GM19239 (cell line): ENCODE results near the gene NDST4.
"Not testable (repeated sequence)": the region's sequence is repeated elsewhere in the genome, so short reads cannot be mapped to it uniquely, and the experiment has no call there.

Experiments
- DNase-seq: peaks from one replicate; pipeline ENCODE4 v3.0.0; 2011; ENCODE audit warnings: low spot score; ENCODE audit not compliant: insufficient read length
- FAIRE-seq: peaks from 2 replicates; lab custom pipeline; 2011; peaks lifted over from hg19 to GRCh38; lab: Jason Lieb, UNC

NDST4 gene

DNA sequence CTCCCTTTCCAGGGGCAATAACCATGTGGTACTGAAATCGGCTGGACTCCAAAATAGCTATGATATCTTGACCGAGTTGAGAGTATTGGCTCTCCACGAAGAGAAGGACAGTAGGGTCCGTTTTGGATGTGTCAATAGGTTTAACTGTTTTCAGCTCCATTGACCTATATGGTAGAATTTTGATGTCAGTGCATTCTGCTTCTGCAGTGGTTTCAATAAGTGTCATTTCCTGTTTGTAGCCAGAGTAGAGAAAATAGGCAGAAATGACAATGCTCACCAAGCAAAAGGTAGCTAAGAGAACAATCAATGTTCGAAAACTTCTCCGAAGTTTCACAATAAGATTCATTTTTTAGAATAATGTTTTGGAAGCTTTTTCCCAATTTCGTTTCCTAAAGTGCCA is 36.7 kb downstream of the NDST4 start:
- no peak for FAIRE-seq
- DNase-seq, result no peak

DNA sequence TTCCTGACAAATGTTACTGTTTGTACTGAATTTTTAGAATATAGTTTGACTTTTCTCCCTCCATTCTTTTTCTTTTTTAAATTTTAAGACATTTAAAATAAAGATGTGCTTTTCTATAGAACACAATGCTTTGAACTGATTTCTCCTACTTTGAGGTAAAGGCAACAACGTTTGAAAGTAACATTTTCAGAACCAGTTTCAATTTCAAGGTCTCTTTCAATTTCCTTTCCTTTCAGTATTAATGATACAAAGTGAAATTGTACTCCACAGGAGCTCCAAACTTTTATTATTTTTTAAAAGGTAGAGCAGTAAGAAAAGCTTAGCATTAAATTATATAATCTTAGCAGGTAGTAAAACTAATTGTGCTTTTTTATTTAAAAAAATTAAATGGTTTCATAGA is 54.9 kb downstream of the NDST4 start:
- peak; percentile 28 for FAIRE-seq
- no peak for DNase-seq

GRCh38 chr4:115054836-115055235 is 58.6 kb downstream of the NDST4 start:
- DNase-seq, result no peak
- FAIRE-seq, result no peak

DNA sequence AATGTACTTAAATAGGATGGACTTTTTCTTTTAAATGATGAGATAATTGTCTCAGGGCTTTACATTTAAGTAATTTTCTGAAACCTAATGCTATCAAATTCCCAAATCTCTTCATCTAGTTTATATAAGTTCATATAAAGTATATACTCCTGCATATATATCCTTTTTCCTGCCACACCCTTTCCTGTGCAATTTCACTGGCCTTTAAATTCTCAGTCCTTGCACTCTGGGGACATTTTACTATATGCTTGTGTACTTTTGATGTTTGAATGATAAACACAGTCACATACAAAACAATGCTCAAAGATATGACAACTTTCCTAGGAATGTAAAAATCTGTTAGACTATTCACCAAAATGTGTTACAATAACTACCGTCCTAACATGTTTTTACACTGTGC is 60.1 kb downstream of the NDST4 start:
- FAIRE-seq (no peak), DNase-seq (no peak)

DNA sequence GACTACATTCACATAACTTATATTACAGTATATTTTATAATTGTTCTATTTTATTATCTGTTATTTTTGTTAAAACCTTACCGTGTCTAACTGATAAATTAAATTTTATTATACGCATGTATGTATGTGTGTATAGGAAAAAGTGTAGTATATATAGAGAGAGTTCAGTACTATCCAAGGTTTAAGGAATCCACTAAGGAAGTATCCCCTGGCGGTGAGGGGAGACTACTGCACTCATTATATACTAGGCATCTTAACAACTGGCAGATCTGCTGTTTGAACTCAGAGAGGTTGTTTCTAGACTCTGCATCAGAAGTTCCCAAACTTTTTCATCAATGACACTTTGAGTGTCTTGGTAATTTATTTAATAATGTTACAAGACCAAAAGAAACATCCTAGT is 70.9 kb downstream of the NDST4 start:
- DNase-seq (no peak), FAIRE-seq (no peak)

DNA sequence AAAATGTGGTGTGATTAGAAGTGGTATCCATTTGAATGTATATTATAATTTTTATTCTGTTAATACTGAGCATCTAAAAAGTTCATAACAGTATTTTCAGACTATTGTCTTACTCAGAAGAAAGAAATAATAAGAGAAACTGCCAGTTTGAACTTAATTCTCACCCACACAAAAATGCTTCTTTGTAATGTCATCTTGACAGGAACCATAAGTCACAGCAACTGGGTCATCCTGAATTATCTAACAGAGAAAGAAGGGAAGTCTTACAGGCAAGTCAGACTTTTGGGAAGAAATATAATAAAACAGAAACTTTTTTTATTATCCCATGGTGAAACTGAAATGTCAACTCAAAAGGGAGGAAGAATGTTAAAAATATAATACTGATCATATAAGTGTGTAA is 83.1 kb downstream of the NDST4 start:
- no peak for FAIRE-seq

DNA sequence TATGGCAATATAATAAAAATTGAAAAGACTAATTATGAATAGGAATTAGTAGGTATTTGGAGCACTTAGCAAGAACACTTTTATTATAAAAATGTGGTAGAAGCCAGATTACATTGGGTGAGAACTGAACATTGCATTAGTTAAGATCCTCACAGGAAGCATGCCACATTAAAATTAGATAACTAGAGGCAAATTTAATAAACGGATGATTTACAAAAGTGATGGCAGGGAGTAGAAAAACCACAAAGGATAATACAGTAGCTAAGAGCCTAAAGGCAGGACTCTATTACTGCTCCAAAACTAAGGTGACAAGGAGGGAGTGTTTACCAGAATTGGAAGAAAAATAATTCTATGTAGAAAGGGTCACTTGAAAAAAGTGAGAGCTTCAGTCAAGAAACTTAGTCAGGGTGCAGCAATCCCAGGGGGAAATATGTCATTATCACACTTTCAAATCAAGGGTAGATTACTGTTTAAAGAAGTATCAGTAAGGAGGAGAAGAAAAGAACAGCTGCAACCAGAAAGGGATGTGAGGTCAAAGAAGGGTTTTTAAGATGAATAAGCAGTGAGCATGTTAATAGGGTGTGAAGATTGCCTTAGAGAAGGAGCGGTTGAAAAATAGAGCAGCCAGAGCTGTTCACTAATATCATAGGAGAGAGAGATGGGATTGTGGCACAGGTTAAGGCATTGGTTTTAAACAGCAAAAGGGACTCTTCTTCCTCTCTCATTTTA is 84.6 kb downstream of the NDST4 start:
- no peak for DNase-seq
- FAIRE-seq, result no peak

More for the DNA sequence above, 83.1 kb downstream of the NDST4 start:
- DNase-seq, result no peak

DNA sequence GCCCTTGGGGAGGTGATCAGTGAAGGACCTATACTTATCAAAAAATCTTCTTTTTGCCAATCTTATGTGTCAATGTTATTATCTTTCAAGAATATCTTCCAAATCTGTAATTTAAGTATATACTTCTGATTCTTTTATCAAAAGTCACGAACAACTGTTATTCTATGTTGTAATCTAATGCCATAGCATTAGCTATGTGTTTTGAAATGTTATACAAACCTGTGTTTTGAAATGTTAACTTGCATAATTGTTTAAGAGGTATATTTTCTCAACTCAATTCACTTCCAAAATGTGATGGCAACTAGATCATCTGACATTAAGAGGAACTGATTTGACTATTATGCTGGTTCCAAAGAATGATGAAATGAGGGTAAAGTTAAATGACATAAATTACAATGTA is 113.5 kb downstream of the NDST4 start:
- FAIRE-seq (no peak), DNase-seq (no peak)

GRCh38 chr4:114998316-114998715 is 115.1 kb downstream of the NDST4 start:
- FAIRE-seq (no peak), DNase-seq (no peak)

DNA sequence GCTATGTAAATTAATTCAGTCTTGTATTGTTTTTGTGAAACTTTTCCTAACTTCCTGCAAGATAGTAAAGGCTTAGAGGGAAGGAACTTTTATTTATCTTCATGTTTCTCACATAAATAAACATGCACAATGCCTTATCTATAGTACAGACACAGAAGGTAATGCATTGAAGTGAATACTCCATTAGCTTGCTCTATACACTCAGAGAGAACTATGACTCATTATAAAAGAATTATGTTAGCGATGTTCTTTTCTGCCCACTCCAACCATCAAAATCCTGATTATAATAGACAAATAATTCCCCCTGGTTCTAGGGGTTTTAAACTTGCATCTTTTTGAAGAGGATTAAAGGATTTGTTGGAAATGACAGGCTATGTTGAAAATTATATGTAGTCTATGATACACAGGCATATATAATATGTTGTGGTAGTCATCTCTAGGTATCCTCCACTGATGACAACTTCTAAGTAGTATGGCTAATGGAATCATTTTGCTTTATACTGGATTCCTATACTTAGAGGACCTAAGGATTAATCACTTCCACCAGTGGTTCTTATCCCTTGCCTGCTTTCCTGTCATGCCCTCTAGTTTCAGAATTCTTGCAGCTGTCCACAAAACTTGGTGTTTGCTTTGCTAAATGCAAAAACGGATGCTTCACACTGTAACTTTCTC is 115.7 kb downstream of the NDST4 start:
- DNase-seq (no peak), FAIRE-seq (no peak)

- FAIRE-seq, result no peak
- DNase-seq, result no peak
Measured at GRCh38 chr4:114986133-114986532, 127.3 kb downstream of the NDST4 start.

DNA sequence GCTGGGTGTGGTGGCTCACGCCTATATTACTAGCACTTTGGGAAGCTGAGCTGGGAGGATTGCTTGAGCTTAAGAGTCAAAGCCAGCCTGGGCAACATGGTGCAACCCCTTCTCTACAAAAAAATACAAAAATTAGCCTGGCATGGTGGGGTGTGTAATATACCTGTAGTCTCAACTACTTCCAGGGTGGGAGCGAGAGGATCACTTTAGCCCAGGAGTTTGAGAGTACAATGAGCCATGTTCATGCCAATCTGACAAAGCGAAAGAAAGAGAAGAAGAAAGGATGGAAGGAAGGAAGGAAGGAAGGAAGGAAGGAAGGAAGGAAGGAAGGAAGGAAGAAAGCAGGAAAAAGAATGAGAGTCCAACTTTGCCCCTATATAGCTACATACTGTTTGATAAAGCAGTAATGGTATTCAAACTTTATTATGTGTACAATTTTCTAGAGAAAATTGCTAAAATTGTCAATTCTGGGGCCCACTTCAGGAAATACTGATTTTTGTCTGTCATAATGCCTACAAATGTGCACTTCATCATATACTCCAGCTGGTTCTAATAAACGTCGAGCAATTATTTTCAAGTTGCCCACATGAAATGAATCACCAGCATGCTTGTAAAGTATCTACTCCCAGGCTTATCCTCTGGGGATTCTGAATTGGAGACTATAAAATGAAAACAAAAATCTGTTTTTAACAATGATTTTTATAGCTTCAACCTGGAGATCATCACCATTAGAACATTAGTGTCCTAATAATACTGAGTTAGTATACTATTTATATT is 132.3 kb downstream of the NDST4 start:
- DNase-seq (no peak), FAIRE-seq (no peak)

DNA sequence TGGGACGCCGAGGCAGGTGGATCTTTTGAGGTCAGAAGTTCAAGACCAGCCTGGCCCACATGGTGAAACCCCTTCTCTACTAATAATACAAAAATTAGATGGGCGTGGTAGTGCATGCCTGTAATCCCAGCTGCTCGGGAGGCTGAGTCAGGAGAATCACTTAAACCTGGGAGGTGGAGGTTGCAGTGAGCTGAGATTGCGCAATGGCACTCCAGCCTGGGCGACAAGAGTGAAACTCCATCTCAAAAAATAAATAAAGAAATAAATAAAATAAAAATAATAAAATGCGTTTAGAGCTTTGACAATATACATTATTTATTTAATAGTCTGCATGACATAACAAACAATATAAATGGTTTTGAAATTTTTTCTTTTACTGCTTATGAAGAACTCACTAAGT is 133.0 kb downstream of the NDST4 start:
- FAIRE-seq, DNase-seq: not testable (repeated sequence)

- no peak for DNase-seq
- no peak for FAIRE-seq
Measured at GRCh38 chr4:114976901-114977300, 136.5 kb downstream of the NDST4 start.

DNA sequence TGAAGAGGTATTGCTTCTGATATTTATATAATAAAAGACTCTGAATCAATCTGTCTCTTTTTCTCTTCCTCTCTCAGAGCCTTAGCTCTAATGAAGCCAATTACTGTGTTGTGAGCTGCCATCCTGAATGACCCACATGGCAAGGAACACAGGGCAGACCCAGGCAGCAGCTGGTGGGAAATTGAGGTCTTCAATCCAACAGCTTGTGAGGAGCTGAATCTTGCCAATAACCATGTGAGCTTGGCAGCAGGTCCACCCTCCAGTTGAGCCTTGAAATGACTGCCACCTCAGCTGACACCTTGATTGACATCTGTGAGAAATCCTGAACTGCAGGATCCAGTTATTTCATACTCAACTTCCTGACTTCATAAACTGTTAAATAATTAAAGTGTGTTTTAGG is 149.4 kb downstream of the NDST4 start:
- DNase-seq, result no peak
- FAIRE-seq, result no peak

DNA sequence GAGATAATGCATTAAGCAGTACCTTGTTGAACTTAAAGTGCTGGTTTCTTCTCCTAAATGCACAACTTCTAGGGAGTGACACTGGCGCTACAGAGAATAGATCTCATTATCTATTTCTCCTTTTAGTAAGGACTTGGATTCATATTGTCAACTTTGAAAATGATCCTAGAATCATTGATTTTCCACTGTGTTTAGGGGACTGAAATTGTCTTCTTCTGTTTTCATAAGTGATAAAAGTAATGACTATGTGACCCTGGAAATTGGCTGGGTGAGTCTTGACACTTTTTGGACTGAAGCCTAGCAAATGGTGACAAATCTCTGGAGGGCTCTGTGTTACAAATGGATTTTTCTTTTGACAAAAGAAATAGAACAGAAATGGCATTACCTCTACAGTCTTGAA is 167.8 kb downstream of the NDST4 start:
- FAIRE-seq, result no peak
- DNase-seq, result no peak

DNA sequence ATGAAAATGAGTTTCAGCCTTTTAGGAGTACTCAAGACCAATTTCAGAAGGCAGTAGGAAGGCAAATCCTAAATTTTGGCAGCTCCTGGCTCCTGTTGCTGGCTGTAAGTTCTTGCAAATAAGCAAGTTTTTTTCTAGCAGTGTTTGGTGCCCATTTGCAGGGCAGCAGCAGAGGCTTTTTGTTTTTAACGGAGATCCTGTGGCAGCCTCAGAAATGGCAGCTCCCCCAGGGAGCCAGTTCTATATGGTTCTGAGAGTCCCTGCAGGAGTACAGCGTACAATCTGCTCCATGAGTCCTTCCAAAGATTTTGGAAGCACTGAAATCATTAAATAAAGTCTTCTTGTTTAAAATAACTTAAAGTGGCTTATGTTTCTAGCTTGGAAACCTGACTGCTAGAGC is 171.9 kb downstream of the NDST4 start:
- DNase-seq (no peak), FAIRE-seq (no peak)

GRCh38 chr4:114927881-114928280 is 185.5 kb downstream of the NDST4 start:
- DNase-seq (no peak), FAIRE-seq (no peak)

- DNase-seq (no peak), FAIRE-seq (no peak)
Measured at GRCh38 chr4:114926583-114926982, 186.8 kb downstream of the NDST4 start.

- DNase-seq, result no peak
Measured at GRCh38 chr4:114924311-114924710, 189.1 kb downstream of the NDST4 start.

GRCh38 chr4:114922592-114922933 is 190.9 kb downstream of the NDST4 start:
- no peak for DNase-seq
- FAIRE-seq, result no peak

More at GRCh38 chr4:114924311-114924710, 189.1 kb downstream of the NDST4 start:
- no peak for FAIRE-seq
